Measurements from ENCODE around the gene SCN10A.
A peak's percentile ranks its signal among the peaks of the same experiment; 100 is the strongest.

Gene SCN10A

DNA sequence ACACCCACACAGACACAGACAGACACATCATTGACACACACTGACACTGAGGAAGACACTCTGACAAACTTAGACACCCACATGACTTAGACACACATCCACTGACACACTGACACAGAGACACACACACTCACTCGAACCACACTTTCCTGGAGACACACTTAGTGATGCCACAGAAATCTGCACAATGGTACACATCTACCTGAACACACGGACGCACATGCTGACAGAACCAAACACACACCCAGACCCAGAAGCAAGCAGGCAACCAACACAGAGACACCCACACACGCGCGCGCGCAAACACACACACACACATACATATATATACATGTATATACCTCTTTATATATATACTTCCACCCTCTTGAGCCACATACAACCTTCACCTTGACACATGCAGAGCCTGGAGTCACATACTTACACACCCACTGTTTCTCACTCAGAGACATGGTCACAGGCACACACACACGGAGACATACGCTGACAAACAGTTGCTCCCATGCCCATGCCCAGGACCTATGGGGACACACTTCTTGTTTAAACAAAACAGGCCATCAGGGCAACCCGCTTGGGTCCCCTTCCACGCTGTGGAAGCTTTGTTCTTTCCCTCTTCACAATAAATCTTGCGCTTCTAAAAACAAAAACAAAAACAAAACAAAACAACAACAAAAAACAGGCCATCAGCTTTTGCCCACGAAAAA, 165.6 kb downstream of the SCN10A start:
- no peak for DNase-seq

DNA sequence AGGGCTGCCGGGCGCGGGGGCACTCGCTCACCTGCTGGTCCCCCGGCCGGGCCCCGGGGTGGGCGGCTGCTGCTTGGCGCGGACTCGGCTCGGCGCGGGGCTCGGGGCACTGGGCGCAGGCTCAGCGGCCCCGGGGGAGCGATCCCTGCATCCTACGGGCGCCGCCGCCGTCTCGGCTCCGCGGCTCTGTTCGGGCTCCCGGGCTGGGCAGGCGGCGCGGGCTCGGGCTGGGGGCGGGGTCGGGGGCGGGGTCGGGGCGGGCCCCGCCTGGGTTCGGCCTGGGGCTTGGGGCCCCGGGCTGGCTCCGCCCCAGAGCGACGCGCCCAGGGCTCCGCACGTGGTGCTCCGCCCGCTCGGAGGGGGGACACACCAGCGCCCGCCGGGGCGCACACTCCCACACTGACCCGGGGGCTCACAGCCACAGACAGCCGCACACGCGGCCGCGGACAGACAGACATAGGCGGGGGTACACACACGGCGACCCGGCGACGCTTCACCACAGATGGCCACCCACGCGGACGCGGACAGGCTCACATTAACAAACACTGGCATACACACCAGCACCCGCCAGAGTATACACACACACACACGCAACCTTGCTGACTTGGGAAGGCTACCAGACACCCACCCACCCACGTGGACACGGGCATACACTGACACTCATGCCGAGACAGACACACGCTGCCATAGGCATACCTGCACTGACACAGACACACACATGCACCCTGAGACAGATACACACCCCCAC, 166.3 kb downstream of the SCN10A start, which contains the start of gene SCN5A:
Gene SCN5A, minus strand, starts transcription at position 188 of the 748 bp plus-strand sequence. CDS start 16,380 bp downstream, outside the sequence.
- DNase-seq: peak; percentile 32 to 51

DNA sequence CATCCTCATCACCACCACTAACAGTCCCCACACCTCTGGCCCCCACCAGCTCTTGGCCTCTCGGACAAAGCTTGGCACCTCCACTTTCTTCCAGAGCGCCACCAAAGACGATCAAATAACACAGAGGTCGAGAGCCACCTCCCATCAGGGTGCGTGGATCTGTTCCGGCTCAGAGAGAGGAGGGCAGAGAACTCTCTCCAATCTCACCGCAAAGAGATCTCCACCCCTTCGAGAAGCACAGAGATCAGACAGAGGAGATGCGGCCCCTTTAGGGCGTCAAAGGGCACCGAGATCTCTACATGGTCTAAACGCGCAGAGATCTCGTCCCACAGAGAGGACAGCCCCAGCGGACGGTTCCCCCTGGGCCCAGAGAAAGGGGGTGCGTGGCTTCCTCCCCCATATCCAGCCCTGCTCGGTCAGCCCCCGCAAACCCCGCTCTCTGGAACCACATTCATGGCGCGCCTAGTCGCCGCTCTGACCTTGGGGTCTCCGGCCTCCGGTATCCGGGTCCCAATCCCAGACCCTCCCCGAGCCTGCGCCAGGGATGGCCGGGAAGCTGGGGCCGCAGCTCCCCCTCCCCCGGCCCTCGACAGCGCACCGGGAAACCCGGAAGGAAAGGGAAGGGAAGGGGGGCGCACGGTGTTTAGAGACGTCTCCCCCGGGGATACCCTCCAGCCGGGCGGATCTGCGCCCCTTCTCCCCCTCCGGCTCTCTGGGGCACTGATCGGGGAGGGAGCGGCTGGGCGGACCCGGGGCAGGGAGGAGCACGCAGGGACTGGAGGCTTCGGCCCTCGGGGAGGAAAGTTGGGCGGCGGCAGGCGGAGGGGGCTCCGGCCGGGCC, 167.1 kb downstream of the SCN10A start:
- no peak for DNase-seq

DNA sequence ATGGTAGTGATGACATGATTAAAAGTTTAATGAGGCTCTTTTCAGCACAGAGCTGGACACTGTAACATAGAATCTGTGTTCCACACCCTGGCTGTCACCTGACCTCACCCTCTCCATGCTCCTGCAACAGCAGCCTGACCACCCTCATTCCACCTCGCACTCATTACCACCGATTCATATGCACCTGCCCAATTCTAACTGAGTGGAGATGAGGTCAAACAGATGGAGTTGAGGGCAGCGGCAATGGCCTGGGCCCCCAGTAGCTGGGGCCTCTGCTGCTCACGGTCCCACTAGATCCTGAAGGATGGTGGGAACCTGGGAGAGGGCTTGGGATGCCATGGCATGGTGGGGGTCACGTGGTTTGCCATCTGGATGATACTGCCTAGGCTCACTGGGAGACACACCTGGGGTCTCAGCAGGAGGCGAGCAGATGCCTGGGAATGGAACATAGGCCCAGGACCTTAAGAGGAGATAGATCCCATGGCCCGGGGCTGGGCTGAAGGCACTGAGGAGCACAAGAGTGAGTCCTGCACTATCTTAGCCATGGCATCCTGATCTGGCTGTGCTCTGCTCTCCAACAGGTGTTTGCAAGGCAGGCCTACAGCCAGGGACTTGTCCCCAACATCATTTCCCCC, 167.9 kb downstream of the SCN10A start:
- DNase-seq: no peak

DNA sequence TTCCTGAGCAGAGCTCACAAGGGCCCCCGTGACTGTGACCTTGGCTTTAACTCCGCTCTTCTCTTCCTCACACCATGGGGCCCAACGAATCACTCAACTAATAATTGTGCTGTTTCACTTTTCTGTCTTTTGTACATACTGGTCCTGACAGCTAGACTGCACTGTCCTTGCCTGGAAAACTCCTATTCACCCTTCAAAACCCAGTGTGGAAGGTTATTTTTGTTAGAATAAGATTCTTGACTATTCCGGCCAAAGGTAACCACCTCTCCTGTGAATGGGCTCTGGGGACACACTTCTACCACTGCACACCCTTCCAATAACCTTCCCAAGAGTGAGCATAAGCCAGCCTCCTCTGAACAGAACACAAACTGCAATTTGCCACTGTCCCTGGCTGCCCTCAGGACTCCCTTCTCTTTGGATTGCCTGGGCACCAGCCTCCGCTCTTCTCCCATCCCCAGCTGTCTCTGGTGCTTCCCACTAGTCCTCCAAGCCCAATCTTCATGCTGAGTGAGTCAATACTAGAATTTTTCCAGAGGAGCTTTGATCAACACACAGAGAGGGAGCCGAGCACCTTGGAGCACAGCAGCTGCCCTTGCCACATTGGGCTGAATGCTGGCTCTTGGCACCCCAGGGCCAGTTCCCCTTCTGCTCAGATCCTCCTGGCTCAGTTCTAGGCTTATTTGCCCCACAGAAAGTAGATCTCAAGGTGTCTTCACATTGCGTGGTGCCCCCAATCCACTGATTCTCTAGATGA, 168.6 kb downstream of the SCN10A start:
- no peak for DNase-seq
